Measurements from ENCODE around the gene CLK3. TPM values are rescaled to one million over a fixed set of nuclear protein-coding genes. Genes with fewer than 3 reads are reported as not detected.
A peak's percentile ranks its signal among the peaks of the same experiment; 100 is the strongest.

The CLK3 gene
- total and polyA plus RNA-seq, 2 of the 13 experiments (the other 11 are each of a cell fraction or from before 2014, with no cell fraction given), result 41.5 to 82.0 TPM

DNA sequence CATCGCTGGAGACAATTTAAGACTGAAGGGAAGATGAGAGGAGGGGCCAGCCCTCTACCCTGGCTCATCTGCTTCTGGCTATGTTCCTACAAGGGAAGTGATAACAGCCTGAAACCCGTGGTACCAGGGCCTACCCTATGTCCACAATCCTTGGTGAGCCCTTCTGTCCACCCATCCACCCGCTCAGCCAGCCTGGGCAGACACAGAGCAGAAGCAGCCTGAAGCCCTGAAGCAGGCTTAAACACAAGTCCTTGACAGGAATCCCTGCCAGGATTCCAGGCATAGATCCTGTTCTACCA, 15.4 kb downstream of the CLK3 start:
- Histone ChIP-seq H4K20me1 (ENCODE audit: insufficient read depth, low read length) (peaks cover 27% of the 10 kb centered on the region), H3K79me2 (ENCODE audit: insufficient read depth, low read length) (no peaks in the 10 kb centered on the region), H3K9me3 (ENCODE audit: low read length) (no peaks in the 10 kb centered on the region), H3K27me3 (ENCODE audit: control insufficient read depth in 1 of 2, insufficient read depth in 2 of 2, low read length in 2 of 2) (no peaks in the 10 kb centered on the region), H3K36me3 (replicated peaks in 1 of 2; ENCODE audit: control insufficient read depth in 1 of 2, insufficient read depth in 2 of 2, low read length in 2 of 2) (peaks cover 57 to 87% of the 10 kb centered on the region in 2 experiments), H3K27ac (ENCODE audit: extremely low read length, insufficient read depth, low read length) (peak overlapping the region; percentile 44), H2AFZ (ENCODE audit: low read length) (no peak overlapping the region), H3K9ac (ENCODE audit: insufficient read depth, low read depth, low read length) (no peak overlapping the region), H3K4me1 (ENCODE audit: insufficient read depth, low read length) (peaks cover 20% of the 10 kb centered on the region), H3K4me3 (replicated peaks in 1 of 3; ENCODE audit: insufficient read depth in 1 of 3, low read depth in 2 of 3, low read length in 3 of 3) (no peak overlapping the region), H3K4me2 (ENCODE audit: low read depth, low read length) (peak overlapping the region; percentile 34; the same call in 1 of the 2 replicates)
- FAIRE-seq (no peak), ATAC-seq (peak; percentile 13), DNase-seq (ENCODE audit: low spot score) (no peak)
- TF ChIP-seq ZFAT (CRISPR knock-in tag; conservative IDR thresholded peaks at IDR 0.05) (no peak), HIVEP1 (CRISPR knock-in tag; IDR thresholded peaks at IDR 0.05) (no peak), ZNF225 (CRISPR knock-in tag; IDR thresholded peaks at IDR 0.05) (0 out of 2 replicates have a peak, but pooled peaks have one; percentile 46), ZNF605 (CRISPR knock-in tag; IDR thresholded peaks at IDR 0.05) (0 out of 2 replicates have a peak, but pooled peaks have one; percentile 2)
- ChIA-PET POLR2A (interaction anchor here (0.6 to 2.5 kb wide), 6 partner anchors 16 to 153 kb away, joined by 3 to 12 read pairs (median 4); partner anchors contain the start of gene CLK3), CTCF (ENCODE audit: low intra/inter-chr PET ratio, low total read pairs) (interaction anchor here (1.8 to 2.9 kb wide), 4 partner anchors 10 to 257 kb away, joined by 4 to 22 read pairs (median 16); no protein-coding TSS in a partner anchor)
- BruUV-seq (replicated peaks), result no TSS peak
- WGBS (ENCODE audit: low lambda C conversion rate), result 64% methylated on average over 1 of the region's 3 CpGs
- intact Hi-C loops (cut with micrococcal nuclease; ENCODE audit: unreplicated experiment), result no loop called here
- in situ Hi-C loops (cut with HindIII; ENCODE audit: extremely low pct_ligation_motif_present, low pct_unique_long_range_greater_than_20kb), result loop anchor here (10.0 kb wide), 1 partner anchor 324 kb away; the partner anchor contains the start of gene RPP25

DNA sequence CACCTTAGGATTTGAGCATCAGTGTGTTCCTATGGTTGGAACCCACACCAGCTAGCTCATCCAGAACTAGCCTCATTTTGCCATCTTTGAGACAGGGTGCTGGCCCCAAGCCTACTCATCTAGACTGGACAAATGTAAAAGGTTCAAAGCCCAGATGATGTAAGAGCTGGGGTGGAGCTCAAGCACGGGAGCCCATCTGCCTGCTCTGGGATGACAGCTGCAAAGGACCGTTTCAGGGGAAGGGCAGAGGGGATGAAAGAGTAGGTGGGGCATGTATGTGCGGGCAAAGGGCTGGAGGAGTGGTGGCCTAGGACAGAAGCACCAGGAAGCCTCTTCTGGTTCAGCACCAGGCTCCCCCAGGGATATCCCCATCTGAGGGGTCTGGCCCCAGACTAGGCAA, 15.8 kb downstream of the CLK3 start:
- H2AFZ ChIP-seq (ENCODE audit: low read length), result no peak overlapping the region
- in situ Hi-C loops (cut with HindIII; ENCODE audit: extremely low pct_ligation_motif_present, low pct_unique_long_range_greater_than_20kb) (loop anchor here (10.0 kb wide), 1 partner anchor 323 kb away; the partner anchor contains the start of gene RPP25), intact Hi-C loops (cut with micrococcal nuclease; ENCODE audit: unreplicated experiment) (no loop called here)
- peak overlapping the region; percentile 44 for H3K27ac ChIP-seq (ENCODE audit: extremely low read length, insufficient read depth, low read length)
- POLR2A ChIA-PET, result interaction anchor here (0.6 to 2.5 kb wide), 6 partner anchors 16 to 153 kb away, joined by 3 to 12 read pairs (median 4); partner anchors contain the start of gene CLK3
- H3K4me2 ChIP-seq (ENCODE audit: low read depth, low read length), result peak overlapping the region; percentile 34; the same call in 1 of the 2 replicates
- no peak overlapping the region for H3K9ac ChIP-seq (ENCODE audit: insufficient read depth, low read depth, low read length)
- peaks cover 54 to 87% of the 10 kb centered on the region in 2 experiments for H3K36me3 ChIP-seq (replicated peaks in 1 of 2; ENCODE audit: control insufficient read depth in 1 of 2, insufficient read depth in 2 of 2, low read length in 2 of 2)
- no peaks in the 10 kb centered on the region for H3K27me3 ChIP-seq (ENCODE audit: control insufficient read depth in 1 of 2, insufficient read depth in 2 of 2, low read length in 2 of 2)
- no TSS peak for BruUV-seq (replicated peaks)
- no peaks in the 10 kb centered on the region for H3K79me2 ChIP-seq (ENCODE audit: insufficient read depth, low read length)
- no peaks in the 10 kb centered on the region for H3K9me3 ChIP-seq (ENCODE audit: low read length)
- no peak overlapping the region for H3K4me3 ChIP-seq (replicated peaks in 1 of 3; ENCODE audit: insufficient read depth in 1 of 3, low read depth in 2 of 3, low read length in 3 of 3)
- H4K20me1 ChIP-seq (ENCODE audit: insufficient read depth, low read length), result peaks cover 27% of the 10 kb centered on the region
- DNase-seq (ENCODE audit: low spot score) (peak; percentile 78), ATAC-seq (peak; percentile 74), FAIRE-seq (peak; percentile 81)
- WGBS (ENCODE audit: low lambda C conversion rate), result 5% methylated on average over 3 of the region's 3 CpGs
- CTCF ChIA-PET (ENCODE audit: low intra/inter-chr PET ratio, low total read pairs), result interaction anchor here (1.8 to 2.9 kb wide), 4 partner anchors 10 to 257 kb away, joined by 4 to 22 read pairs (median 16); no protein-coding TSS in a partner anchor
- H3K4me1 ChIP-seq (ENCODE audit: insufficient read depth, low read length), result peaks cover 20% of the 10 kb centered on the region
- TF ChIP-seq, protein P1, sequence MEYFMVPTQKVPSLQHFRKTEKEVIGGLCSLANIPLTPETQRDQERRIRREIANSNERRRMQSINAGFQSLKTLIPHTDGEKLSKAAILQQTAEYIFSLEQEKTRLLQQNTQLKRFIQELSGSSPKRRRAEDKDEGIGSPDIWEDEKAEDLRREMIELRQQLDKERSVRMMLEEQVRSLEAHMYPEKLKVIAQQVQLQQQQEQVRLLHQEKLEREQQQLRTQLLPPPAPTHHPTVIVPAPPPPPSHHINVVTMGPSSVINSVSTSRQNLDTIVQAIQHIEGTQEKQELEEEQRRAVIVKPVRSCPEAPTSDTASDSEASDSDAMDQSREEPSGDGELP (IDR thresholded peaks at IDR 0.05; ENCODE audit: borderline replicate concordance, low read depth), result peak; percentile 55; the same call in 1 of the 2 replicates
- TF ChIP-seq SAP130 (CRISPR knock-in tag; IDR thresholded peaks at IDR 0.05; ENCODE audit: low read depth), result peak; percentile 77
- TF ChIP-seq, protein P2, sequence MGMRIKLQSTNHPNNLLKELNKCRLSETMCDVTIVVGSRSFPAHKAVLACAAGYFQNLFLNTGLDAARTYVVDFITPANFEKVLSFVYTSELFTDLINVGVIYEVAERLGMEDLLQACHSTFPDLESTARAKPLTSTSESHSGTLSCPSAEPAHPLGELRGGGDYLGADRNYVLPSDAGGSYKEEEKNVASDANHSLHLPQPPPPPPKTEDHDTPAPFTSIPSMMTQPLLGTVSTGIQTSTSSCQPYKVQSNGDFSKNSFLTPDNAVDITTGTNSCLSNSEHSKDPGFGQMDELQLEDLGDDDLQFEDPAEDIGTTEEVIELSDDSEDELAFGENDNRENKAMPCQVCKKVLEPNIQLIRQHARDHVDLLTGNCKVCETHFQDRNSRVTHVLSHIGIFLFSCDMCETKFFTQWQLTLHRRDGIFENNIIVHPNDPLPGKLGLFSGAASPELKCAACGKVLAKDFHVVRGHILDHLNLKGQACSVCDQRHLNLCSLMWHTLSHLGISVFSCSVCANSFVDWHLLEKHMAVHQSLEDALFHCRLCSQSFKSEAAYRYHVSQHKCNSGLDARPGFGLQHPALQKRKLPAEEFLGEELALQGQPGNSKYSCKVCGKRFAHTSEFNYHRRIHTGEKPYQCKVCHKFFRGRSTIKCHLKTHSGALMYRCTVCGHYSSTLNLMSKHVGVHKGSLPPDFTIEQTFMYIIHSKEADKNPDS (CRISPR knock-in tag; IDR thresholded peaks at IDR 0.05), result no peak
- TF ChIP-seq FOSL2 (CRISPR knock-in tag; IDR thresholded peaks at IDR 0.05), result 0 out of 2 replicates have a peak, but pooled peaks have one; percentile 48
- TF ChIP-seq SP2 (CRISPR knock-in tag; IDR thresholded peaks at IDR 0.05), result 0 out of 2 replicates have a peak, but pooled peaks have one; percentile 21
- TF ChIP-seq HNF4A (CRISPR knock-in tag; IDR thresholded peaks at IDR 0.05), result peak; percentile 86
- TF ChIP-seq CEBPB (IDR thresholded peaks at IDR 0.05; ENCODE audit: borderline replicate concordance, low read depth, low read length), result peak; percentile 72; the same call in 1 of the 2 replicates
- TF ChIP-seq, protein P3, sequence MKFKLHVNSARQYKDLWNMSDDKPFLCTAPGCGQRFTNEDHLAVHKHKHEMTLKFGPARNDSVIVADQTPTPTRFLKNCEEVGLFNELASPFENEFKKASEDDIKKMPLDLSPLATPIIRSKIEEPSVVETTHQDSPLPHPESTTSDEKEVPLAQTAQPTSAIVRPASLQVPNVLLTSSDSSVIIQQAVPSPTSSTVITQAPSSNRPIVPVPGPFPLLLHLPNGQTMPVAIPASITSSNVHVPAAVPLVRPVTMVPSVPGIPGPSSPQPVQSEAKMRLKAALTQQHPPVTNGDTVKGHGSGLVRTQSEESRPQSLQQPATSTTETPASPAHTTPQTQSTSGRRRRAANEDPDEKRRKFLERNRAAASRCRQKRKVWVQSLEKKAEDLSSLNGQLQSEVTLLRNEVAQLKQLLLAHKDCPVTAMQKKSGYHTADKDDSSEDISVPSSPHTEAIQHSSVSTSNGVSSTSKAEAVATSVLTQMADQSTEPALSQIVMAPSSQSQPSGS (CRISPR knock-in tag; IDR thresholded peaks at IDR 0.05), result peak; percentile 44; the same call in 1 of the 2 replicates
- no peak for TF ChIP-seq ZFY (CRISPR knock-in tag; IDR thresholded peaks at IDR 0.05)
- peak; percentile 58; the same call in 1 of the 2 replicates for TF ChIP-seq TGIF2 (CRISPR knock-in tag; IDR thresholded peaks at IDR 0.05)
- TF ChIP-seq ZSCAN12 (CRISPR knock-in tag; IDR thresholded peaks at IDR 0.05), result no peak
